HG02885 (cell line): ENCODE results near the gene MPG.

Experiments
- ATAC-seq: cut with Tn5 transposase; IDR thresholded peaks from one replicate; pipeline ENCODE4 v1.9.1; 2021; ENCODE audit warnings: mild to moderate bottlenecking; ENCODE audit not compliant: unreplicated experiment, poor library complexity

The MPG gene

DNA sequence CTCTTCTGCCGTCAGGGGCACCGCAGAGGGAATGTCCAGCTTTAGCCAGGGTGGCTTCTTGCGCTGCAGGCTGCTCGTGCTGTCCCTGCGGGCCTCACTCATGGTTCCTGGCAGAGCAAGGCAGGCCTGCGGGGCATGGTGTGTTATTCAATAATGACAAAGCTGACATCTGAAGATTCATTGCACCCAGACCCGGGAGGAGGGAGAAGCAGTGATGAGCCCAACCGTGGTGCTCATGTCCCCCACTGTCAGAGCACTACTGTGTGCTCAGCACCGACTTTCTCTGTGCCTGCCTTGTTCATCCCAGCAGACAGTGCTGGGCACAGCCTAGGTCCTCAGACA lies 13.1 kb upstream of the MPG start:
- no peak for ATAC-seq

DNA sequence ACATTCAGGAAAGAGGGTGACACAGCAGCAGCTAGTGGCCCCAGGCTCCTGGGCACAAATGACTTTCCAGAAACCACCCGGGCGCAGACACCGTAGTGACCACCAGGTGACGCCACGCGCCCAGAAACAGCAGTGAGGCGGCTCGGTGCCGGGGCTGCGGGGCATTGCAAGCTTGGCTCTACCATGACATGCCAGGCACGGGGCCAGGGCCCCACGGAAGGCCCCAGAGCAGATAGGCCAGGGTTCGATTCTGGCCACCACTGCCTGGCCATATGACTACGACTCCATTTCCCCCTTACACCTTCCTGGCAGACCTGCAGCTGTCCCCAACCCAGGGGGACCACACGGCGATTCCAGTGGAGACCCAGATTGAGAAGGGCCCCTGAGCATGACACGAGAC lies 12.3 kb upstream of the MPG start:
- ATAC-seq = no peak

GRCh38 chr16:66309-67182 lies 11.5 kb upstream of the MPG start:
- no peak for ATAC-seq

DNA sequence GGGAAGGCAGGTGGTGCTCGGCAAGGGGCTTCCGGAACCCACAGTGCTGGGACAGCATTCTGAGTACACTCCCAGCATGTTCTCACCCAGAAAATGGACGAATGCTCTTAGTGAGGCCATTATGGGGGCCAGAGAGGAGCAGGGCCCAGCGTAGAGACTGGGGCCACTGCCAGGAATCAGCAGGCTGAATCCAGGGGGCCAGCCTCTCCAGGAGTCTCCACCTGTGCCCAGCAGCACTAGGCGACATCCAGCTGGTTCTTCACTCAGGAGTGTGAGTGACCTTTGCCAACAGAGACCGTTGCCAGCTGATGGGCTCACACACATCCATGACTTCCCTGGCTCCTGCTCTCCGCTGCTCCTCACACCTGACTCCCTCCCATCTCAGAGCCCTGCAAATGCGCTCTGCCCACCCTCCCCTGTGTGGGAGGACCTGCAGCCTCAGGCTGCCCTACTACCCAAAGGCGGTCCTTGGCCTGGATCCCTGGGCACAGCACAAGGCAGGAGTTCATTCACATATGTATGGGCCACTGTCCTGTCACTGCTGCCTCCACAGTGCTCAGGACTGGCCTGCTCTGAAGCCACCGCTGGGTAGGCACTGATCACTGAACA lies 10.7 kb upstream of the MPG start:
- no peak for ATAC-seq

GRCh38 chr16:67884-68789 lies 9.9 kb upstream of the MPG start:
- ATAC-seq = no peak

- ATAC-seq = no peak
These were observed 8.8 kb upstream of the MPG start for GRCh38 chr16:69181-69580.

GRCh38 chr16:71210-71539 lies 6.8 kb upstream of the MPG start:
- ATAC-seq = no peak

DNA sequence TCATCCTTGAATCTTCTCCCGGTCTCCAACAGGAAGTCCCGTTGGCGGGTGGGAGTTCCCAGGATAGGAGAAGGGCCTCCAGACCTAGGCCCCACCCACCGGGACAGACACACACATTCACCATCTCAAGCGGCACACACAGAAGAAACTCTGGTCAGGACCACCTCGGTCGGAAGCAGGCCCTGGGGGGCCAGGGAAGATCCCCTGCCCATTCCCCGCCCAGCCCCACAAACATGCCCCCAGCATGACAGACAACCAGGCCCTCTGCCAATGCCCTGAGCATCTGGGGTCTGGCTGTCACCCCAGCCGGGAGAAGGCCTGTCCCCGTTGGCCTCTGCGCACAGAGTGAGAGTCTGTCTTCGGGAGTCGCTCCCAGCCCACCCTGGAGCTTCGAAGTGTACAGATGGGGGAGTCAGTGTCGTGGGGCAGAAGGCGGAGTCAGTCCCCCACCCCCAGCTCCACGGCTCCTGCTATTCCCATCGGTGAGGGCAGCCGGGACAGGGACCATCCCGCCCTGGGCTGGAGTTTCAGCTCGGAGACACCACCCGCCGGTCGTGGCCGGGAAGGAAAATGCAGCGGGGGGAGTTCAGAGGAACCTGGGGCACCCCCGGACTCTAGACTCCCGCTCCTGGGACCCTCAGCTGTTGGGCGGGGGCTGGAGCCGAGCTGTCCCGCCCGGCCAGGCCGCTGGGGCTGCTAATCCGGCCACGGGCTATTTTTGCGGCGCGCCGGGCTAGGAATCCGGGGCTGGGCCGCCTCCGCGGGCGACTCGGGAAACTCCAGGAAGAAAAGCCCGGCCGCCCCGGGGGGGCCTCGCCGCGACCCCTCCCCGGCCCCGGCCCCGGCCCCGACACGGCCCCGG lies 6.3 kb upstream of the MPG start:
- ATAC-seq = no peak

DNA sequence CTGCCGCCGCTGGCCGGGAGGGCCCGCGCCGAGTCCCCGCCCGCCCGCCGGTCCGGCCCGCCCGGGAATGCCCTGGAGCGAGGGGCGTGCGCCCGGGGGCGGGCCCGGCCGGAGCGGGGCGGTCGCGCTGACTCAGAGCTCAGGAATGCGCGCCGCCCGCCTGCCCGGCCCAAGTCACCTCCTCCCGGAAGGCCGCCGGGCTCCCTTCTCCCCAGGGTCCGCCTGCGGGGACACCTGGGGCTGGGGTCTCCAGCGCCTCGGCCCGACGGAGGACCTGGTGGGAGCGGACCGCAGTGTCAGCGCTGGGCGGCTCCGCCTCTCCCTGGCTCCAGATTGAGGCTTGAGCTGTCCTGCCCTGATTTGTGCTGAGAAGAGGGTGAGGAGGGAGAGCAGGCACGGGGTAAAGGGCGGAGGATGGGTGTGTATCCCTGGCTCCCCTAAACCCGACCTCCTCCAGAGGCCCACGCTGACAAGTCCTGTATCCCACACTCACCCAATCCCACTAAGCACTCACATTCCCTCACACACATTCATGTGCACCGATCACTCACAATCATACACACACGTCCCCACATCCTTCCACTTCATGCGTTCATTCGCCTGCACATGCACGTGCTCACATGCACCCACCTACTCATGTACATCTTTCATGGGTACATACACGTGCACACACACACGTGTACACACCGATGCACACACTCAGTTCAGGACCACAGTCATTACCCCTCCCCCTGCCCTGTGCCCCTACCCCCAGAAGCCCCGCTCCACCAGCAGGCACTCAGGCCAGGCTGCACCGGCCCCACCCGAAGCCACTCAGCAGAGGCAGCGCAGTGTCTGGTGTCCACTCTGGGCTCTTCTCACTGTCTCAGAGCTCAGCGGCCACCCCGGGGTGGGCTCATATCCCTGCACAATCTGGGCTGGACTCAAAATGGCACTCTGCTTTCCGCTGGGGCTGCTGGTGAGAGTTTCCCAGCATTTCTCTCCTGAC lies 5.2 kb upstream of the MPG start, which contains the start of gene RHBDF1:
Gene RHBDF1 (minus strand): TSS at position 71 of the 988 bp plus-strand sequence. CDS start 7,616 bp downstream, outside the sequence.
- no peak for ATAC-seq

DNA sequence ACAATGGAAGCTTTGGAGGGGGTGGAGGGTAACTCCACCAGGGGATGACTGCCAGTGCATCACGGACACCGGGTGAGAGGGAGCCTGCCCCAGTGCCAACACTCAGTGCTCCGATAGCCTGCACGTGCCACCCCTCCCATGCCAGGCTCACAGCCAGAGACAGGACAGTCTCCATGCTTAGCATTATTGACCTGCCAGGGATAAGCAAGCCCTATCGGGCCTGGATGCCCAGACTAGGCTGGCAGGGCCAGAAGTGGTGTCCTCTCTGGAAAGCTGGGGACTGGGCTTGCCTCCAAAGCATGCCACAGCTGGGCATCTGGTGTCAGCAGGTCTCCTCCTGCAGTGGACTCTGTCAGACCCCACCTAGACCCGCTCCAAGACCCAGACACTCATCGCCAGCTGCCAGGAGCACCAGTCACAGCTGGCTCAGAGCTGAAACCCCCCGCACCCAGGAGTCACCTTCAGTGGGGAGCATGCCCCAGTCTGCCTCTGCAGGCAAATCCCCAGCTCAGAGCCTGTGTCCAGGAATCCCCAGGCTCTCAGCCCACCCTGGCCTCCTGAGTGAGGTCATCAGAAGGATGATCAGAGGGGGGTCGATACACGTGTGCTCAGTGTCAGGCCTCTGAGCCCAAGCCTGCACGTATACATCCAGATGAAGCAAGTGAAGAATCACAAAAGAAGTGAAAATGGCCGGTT lies 3.8 kb upstream of the MPG start:
- no peak for ATAC-seq

DNA sequence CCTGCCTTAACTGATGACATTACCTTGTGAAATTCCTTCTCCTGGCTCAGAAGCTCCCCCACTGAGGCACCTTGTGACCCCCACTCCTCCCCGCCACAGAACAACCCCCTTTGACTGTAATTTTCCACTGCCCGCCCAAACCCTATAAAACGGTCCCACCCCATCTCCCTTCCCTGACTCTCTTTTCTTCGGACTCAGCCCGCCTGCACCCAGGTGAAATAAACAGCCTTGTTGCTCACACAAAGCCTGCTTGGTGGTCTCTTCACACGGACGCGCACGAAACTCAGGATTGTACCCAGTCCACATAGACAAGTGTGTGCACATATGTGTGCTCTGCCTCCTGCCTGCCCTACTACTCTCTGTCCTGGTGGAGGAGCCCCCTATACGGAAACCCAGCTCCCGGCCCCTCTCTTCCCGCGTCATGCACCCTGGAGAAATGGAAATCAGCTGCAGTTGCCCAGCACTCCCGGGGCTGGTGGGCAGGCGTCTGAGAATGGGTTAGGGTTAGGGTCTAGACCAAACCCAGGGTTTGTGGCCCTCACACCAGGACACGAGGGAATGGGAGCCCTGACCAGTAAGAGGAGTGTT lies 3.2 kb upstream of the MPG start:
- no peak for ATAC-seq

DNA sequence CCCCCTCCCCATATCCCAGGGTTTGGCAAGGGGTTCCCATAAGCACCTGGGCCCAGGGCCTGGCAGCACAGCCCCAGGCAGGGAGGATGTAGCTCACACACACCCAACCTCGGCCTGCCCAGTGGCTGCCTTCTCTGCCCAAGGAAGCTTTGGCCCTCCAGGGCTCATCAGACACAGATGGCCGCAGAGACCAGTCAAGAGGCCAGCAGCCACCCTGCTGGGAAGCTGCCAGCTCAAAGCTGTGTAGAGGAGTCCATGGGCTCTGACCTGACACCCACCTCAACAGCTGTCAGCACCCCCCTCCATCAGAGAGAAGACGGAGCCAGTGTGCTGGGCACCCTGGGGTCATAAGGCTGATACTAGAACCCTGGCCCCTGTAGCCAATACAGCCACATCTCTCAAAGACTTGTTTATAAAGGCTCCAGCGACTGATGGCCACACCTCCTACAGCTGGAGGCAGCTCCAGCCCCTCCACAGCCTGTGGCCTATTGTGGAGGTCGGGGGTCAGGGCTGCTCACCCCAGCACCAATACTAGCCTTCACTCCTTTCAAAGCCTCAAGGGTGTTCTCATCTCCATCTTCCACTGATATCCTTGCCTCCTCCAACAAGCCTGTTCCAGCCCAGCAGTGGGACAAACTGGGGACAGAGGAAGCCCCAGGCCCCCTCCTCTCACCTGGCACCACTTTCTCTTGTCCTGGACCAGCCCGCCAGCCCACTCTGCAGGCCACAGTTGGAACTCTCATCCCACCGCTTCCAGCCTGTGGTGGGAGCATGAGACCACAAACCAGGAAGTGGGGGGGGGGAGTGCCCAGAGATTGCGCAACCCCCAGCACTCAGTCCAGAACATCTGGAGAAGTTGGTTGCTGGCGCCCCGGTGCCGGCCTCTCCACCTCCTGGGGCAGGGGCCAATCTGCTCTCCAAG lies 2.2 kb upstream of the MPG start:
- no peak for ATAC-seq

DNA sequence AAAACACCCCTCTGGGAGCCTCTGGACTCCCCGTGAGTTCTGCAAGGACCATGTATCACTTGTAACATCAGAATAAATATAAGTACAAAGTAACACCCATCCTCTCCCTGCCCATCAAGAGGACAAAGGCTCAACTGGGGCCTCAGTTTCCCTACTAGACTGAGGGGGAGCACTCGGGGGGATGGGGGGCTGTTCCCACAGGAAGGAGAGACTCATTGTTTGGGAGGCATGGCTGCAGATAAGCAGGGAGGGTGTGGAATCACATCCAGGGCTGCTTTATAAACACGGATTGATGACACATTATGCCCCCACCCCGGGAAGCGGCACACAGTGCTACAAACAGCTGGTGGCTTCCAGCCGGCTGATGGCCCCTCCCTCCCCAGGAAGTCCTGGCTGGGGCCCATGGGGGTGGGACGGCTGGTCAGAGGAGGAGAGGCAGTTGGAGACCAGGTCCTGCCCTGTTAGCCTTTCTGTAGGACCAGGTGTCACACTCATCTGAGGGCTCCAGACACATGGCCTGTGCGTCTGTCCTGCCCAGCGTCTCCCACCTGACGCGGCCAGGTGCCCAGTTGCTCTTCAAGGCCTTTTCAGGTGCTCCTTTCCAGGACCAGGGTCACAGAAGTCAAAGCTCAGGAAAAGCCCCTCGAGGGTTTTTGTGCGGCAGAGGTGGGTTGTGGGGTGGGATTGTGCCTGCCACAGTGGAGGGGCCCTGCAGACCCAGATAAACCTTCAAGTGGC lies 1.3 kb upstream of the MPG start:
- no peak for ATAC-seq

- peak; percentile 36 for ATAC-seq
These were observed 685 bp upstream of the MPG start for GRCh38 chr16:77273-77806.

- ATAC-seq = peak; percentile 21
These were observed 572 bp downstream of the MPG start for GRCh38 chr16:78444-79150.
